ENCODE measurements around the gene KIF5A.

KIF5A gene

GRCh38 chr12:57603815-57604453 is 54.1 kb downstream of the KIF5A start:
- ATAC-seq = peak; percentile 67
- no peak for TF ChIP-seq BACH2 (CRISPR knock-in tag; IDR thresholded peaks at IDR 0.05; ENCODE audit: borderline replicate concordance)
- TF ChIP-seq, protein P1, sequence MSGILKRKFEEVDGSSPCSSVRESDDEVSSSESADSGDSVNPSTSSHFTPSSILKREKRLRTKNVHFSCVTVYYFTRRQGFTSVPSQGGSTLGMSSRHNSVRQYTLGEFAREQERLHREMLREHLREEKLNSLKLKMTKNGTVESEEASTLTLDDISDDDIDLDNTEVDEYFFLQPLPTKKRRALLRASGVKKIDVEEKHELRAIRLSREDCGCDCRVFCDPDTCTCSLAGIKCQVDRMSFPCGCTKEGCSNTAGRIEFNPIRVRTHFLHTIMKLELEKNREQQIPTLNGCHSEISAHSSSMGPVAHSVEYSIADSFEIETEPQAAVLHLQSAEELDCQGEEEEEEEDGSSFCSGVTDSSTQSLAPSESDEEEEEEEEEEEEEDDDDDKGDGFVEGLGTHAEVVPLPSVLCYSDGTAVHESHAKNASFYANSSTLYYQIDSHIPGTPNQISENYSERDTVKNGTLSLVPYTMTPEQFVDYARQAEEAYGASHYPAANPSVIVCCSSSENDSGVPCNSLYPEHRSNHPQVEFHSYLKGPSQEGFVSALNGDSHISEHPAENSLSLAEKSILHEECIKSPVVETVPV (CRISPR knock-in tag; IDR thresholded peaks at IDR 0.05) = no peak

- ATAC-seq = peak; percentile 77
- TF ChIP-seq TOX (CRISPR knock-in tag; IDR thresholded peaks at IDR 0.05; ENCODE audit: borderline replicate concordance) (no peak), ZC3H10 (CRISPR knock-in tag; IDR thresholded peaks at IDR 0.05) (no peak), GLIS3 (CRISPR knock-in tag; IDR thresholded peaks at IDR 0.05) (no peak), ARNTL (CRISPR knock-in tag; IDR thresholded peaks at IDR 0.05; ENCODE audit: borderline replicate concordance, low read depth) (no peak)
- TF ChIP-seq, protein P2, sequence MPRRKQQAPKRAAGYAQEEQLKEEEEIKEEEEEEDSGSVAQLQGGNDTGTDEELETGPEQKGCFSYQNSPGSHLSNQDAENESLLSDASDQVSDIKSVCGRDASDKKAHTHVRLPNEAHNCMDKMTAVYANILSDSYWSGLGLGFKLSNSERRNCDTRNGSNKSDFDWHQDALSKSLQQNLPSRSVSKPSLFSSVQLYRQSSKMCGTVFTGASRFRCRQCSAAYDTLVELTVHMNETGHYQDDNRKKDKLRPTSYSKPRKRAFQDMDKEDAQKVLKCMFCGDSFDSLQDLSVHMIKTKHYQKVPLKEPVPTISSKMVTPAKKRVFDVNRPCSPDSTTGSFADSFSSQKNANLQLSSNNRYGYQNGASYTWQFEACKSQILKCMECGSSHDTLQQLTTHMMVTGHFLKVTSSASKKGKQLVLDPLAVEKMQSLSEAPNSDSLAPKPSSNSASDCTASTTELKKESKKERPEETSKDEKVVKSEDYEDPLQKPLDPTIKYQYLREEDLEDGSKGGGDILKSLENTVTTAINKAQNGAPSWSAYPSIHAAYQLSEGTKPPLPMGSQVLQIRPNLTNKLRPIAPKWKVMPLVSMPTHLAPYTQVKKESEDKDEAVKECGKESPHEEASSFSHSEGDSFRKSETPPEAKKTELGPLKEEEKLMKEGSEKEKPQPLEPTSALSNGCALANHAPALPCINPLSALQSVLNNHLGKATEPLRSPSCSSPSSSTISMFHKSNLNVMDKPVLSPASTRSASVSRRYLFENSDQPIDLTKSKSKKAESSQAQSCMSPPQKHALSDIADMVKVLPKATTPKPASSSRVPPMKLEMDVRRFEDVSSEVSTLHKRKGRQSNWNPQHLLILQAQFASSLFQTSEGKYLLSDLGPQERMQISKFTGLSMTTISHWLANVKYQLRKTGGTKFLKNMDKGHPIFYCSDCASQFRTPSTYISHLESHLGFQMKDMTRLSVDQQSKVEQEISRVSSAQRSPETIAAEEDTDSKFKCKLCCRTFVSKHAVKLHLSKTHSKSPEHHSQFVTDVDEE (CRISPR knock-in tag; IDR thresholded peaks at IDR 0.05) = peak; percentile 31; the same call in 1 of the 2 replicates
Measured at GRCh38 chr12:57604454-57604991, 54.7 kb downstream of the KIF5A start, which contains the start of gene DTX3. DTX3 (plus strand) TSS chr12:57604824; CDS start chr12:57606518, 1,694 bp downstream.

DNA sequence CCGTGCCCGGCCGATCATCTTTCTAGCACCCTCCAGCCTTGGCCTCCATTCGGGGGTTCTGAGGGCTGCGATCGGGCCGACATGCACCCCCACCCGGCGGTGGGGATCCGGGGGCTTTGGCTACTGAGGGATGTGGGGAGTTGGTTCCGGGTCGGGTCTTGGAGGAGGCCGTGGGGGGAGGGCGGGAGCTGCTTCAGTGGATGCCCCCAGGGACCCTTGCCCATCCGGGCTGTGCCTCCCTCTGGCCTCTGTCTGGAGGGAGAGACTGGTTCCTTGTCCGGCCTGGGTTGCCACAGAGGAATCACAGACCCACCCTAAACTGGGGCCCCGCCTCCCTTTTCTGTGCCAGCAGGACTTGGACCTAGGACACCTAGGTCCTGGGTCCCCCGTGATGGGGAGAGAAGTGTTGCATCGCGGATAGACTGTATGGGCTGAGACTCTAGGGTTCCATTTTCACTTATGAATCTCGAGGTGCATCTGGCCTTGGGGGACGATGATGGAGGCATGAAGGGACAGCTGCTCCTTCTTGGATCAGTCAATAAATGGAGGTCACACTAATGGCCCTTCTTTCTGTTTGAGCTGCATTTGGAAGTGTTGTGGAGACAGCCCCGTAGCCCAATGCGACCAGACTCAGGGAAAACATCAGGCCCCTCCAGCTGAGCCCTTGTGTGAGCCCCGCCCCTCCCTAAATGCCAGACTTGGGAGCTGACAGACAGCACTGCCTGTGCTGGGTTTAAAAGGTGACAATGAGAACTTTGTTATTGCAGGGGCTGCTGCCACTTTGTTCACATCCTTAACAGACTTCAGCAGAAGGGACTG is 55.4 kb downstream of the KIF5A start:
- no peak for TF ChIP-seq ZFP30 (CRISPR knock-in tag; IDR thresholded peaks at IDR 0.05)
- peak; percentile 31 for ATAC-seq

DNA sequence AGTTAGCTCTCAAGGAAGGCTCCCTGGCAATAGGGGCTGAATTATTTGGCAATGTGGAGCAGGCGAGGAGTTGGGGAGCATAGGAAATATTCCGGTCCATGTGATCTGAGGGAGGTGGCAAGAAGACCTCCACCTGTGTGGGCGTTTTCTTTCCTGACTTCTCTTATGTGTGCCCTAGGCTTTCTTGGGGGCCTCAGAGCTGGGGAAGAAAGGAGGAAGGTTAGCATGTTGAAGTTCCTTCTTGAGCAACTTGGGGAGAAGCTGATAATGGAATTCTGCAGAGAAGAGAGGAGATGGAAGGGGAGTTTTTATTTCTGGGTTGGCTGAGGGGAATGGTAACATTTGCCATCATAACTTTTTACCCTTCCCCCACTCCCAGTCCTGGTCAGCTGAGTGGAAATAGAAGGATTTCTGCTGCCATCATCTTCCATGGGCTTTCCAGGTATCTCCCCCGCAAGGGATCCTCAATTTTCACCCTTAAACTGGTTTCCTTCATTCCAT is 56.0 kb downstream of the KIF5A start:
- no peak for ATAC-seq
- TF ChIP-seq SNAI2 (CRISPR knock-in tag; IDR thresholded peaks at IDR 0.05) (no peak), CSDC2 (CRISPR knock-in tag; IDR thresholded peaks at IDR 0.05) (no peak), TOX (CRISPR knock-in tag; IDR thresholded peaks at IDR 0.05; ENCODE audit: borderline replicate concordance) (no peak), ZNF8 (CRISPR knock-in tag; IDR thresholded peaks at IDR 0.05) (no peak)

DNA sequence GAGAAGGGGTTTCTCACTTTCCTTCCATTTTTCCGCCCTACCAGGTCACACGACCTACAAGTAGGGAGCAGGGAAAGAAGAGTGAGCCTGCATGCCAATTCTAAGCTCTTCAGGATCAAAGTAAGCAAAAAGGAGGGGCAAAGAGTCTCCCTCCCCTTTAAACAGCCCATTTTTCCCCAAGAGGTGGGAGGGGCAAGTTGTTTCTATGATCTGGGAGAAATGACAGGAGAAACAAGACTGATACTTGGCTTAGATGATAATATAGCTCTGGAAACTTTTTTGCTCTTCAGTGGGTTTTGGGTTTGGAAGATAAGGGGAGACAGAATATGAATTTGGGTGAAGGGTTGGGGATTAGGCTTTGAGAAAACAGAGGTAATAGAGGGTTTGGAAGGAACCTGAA is 56.6 kb downstream of the KIF5A start:
- ATAC-seq = no peak
- TF ChIP-seq BACH2 (CRISPR knock-in tag; IDR thresholded peaks at IDR 0.05; ENCODE audit: borderline replicate concordance) (no peak), GLIS3 (CRISPR knock-in tag; IDR thresholded peaks at IDR 0.05) (no peak), SNAI2 (CRISPR knock-in tag; IDR thresholded peaks at IDR 0.05) (no peak), RARB (CRISPR knock-in tag; IDR thresholded peaks at IDR 0.05) (no peak), ZNF70 (CRISPR knock-in tag; IDR thresholded peaks at IDR 0.05) (no peak), ESRRG (CRISPR knock-in tag; IDR thresholded peaks at IDR 0.05) (no peak), TOX (CRISPR knock-in tag; IDR thresholded peaks at IDR 0.05; ENCODE audit: borderline replicate concordance) (no peak), ZC3H10 (CRISPR knock-in tag; IDR thresholded peaks at IDR 0.05) (no peak)
- TF ChIP-seq, protein P1 (CRISPR knock-in tag; IDR thresholded peaks at IDR 0.05) = no peak

GRCh38 chr12:57606821-57607220 is 57.0 kb downstream of the KIF5A start:
- no peak for ATAC-seq
- TF ChIP-seq, protein P1 (CRISPR knock-in tag; IDR thresholded peaks at IDR 0.05) = no peak
- no peak for TF ChIP-seq ZFP30 (CRISPR knock-in tag; IDR thresholded peaks at IDR 0.05)
- TF ChIP-seq ZFP3 (CRISPR knock-in tag; IDR thresholded peaks at IDR 0.05) = no peak
- no peak for TF ChIP-seq PPARA (CRISPR knock-in tag; IDR thresholded peaks at IDR 0.05; ENCODE audit: borderline replicate concordance)
- no peak for TF ChIP-seq ZNF70 (CRISPR knock-in tag; IDR thresholded peaks at IDR 0.05)
- no peak for TF ChIP-seq SNAI2 (CRISPR knock-in tag; IDR thresholded peaks at IDR 0.05)
- no peak for TF ChIP-seq BACH2 (CRISPR knock-in tag; IDR thresholded peaks at IDR 0.05; ENCODE audit: borderline replicate concordance)
- TF ChIP-seq TOX (CRISPR knock-in tag; IDR thresholded peaks at IDR 0.05; ENCODE audit: borderline replicate concordance) = no peak
- no peak for TF ChIP-seq GLIS3 (CRISPR knock-in tag; IDR thresholded peaks at IDR 0.05)
- TF ChIP-seq OSR1 (CRISPR knock-in tag; IDR thresholded peaks at IDR 0.05) = no peak
- no peak for TF ChIP-seq ZNF8 (CRISPR knock-in tag; IDR thresholded peaks at IDR 0.05)
- no peak for TF ChIP-seq ZNF565 (CRISPR knock-in tag; conservative IDR thresholded peaks at IDR 0.05; ENCODE audit: low read depth)
- TF ChIP-seq POU6F1 (CRISPR knock-in tag; IDR thresholded peaks at IDR 0.05; ENCODE audit: borderline replicate concordance, low read depth) = no peak

Data from SK-N-SH treated with all-trans-retinoic acid at 6 μM for 48 hours (cell line).